Hematopoietic multipotent progenitor cell (in vitro differentiated cells): ENCODE measurements around the gene ADORA2A. TPM values are rescaled to one million over a fixed set of nuclear protein-coding genes. Genes with fewer than 3 reads are reported as not detected.

Experiments
- DNase-seq, 3 donors: peaks; one replicate each; pipeline ENCODE4 v3.0.0-alpha.2; 2011 to 2015; ENCODE audit warnings: low read depth in 2 of 3, low spot score in 2 of 3
- total RNA-seq: library from RNA; depleted of rRNA; stranded (reverse); fragments of >200 nt; gene quantifications from one replicate; pipeline ENCODE4 v1.2.3, GENCODE V29; 2012

Gene ADORA2A
- total RNA-seq, 1 donor: 12.4 TPM

DNA sequence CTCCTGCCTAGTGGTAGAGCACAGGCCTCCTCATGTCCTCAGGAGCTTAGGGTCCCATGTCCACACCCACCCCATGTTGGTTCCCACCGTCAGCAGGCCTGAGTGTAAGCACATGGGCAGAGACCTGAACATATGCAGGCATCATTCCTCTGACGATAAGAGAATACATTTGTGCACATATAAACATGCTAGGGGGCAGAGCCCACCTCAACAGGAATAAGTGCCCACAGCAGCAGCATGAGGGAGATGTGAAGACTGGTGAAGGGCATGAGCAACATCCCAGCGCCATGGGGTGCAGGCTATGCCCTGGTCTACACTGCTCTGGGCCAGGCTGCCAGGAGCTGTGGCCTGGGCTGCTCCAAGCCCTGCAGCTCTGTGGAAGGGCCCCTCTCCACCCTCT lies 16.9 kb downstream of the ADORA2A start:
- DNase-seq: no peak

DNA sequence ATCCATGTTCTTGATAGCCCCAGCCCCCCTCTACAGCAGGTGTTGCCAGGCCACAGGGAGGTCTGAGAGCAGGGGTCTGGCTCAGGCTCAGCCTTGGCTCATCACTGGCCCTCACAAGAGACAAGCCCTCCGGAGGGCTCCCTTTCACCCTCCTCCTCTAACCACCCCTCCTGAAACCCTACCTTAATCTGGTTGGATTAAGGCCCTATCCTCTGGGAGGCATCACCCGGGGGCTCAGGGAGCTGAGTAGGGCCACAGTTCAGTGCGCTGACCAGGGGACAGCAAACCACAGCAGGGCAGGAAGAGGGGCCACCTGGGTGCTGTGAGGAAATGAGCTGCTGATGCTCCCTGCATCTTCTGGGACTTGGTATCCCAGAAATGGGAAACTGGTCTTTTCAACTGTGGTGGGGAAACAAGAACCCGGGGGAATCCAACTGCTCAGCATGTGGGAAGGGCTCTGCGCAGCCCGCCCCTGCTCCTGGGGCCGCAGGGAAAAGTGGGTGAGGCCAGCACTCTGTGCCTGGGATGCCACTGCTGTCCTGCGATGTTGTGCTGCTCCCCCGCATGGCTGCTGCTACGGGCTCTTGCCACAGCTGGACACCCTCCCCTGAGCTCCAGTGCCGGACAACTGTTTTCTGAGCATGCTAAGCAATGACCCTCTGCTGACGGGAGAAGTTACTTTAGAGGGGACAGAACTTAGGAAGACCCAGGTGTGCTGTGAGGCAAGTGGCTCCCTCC lies 17.5 kb downstream of the ADORA2A start:
- DNase-seq: no peak

DNA sequence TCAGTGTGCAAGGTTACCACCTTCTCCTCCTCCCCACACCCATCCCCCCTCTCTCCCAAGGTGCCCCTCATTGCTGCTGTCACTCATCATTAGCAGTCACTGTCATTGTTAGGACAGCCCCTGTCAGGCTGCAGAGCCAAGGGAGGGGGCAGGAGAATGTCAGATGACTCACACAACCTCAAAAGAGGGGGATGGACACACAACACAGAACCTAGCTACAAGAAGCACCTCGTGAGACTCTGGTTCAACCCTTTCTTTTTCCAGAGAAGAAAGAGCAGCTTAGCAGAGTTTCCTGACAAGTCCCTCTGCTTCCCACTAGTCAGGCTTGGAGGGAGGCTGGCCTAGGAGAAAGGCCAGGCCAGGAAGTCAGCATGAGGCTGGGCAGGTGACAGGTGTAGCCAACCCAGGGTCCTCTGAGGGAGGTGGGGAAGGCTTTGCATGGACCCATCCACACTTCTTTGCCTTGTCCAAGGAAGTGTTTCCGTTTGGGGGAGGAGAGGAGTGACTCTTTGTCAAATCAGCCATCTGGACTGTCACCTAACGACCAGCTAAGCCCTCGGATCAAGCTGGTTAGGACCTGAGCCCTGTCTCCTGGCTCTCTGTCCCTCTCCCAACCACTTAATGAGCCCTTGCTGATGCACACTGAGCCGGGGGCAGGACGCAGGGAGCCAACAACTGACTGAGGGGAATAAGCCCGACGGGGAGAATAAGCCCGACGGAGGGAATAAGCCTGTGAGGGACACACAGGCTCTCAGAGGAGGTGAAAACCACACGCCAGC lies 18.3 kb downstream of the ADORA2A start:
- no peak for DNase-seq

DNA sequence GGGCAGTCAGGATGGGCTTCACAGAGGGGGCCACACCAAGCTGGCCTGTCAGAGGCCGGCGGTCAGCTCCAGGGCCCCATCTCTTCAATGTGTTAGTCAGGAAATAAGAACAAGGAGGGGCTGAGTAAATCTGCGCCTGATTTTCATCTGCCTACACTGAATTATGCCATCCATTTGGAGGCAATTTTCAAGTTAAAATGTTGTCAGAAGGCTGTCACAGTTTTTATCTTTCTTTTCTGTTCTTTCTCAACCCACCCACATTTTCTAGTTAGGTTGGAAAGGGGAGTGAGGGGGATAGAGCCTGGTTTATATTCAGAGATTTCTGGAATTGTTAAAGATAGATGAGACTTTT lies 18.8 kb downstream of the ADORA2A start:
- no peak for DNase-seq

DNA sequence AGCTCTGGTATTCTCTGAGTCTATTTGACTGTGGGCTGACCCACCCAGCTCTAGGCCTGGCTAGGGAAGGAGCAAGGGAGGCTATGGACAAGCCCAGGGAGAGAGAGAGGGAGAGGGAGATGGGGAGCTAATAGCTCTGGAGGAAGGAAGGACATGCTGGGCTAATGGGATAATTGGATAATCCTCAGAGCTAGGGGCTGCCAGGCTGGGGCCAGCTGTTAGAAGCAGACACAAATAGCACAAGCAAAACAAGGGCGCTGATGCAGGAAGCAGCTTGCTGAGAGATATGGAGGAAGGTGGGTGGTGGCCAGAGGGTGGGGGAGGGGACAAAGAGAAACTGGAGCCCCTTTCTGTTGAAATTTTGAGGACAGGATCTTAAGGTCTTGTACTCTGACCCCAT lies 23.2 kb downstream of the ADORA2A start:
- DNase-seq: peak in 2 of 3 donors; percentile 52 to 87

DNA sequence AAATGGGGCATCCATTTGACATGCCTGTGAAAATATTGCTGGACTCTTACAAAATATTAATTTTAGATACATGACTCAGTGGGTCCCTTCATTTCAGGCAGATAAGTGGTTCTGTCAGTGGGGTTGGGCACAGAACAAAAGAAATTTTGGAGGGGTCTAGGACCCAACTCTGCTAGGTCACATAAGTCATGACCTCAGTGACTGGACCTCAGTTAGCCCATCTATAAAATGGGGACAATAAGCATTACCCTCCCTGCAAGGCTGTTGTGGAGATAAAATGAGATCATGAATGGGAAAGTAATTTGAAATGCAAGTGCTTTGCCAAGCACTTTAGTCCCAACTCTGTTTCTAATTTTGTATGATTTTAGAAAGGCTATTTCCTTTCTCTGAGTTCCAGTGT lies 23.8 kb downstream of the ADORA2A start:
- DNase-seq: no peak

DNA sequence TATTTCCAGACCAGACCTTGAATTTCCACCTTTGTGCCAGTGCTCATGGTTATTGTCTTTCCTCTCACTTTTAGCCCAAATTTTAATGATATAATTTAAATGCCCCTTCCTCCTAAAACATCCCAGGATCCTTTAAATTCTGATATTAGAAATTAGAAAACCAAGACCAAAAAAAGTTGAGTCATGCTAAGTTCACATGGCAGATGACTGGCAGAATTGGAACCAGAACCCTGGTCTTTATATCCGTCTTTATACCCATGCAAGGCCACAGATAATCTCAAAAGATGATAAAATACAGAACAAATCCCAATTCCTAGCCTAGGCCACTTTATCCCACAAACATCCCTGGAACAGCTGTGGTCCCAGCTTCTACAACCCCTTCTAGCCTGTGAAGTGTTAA lies 26.5 kb downstream of the ADORA2A start:
- DNase-seq: no peak

DNA sequence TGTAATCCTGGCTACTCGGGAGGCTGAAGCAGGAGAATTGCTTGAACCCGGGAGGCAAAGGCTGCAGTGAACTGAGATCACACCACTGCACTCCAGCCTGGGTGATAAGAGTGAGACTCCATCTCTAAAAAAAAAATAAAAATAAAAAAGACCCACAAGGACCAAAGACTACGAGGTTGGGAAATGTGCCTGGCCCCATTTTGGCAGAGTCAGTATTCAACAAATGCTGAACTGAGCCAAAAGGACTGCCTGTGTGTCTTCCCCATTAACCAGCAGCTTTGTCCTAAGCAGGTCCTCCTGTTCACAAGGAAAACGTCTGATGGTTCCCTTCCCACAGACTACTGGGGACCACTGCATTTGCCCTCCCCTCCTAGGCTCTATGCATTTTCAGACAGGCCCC lies 27.6 kb downstream of the ADORA2A start:
- DNase-seq: no peak

DNA sequence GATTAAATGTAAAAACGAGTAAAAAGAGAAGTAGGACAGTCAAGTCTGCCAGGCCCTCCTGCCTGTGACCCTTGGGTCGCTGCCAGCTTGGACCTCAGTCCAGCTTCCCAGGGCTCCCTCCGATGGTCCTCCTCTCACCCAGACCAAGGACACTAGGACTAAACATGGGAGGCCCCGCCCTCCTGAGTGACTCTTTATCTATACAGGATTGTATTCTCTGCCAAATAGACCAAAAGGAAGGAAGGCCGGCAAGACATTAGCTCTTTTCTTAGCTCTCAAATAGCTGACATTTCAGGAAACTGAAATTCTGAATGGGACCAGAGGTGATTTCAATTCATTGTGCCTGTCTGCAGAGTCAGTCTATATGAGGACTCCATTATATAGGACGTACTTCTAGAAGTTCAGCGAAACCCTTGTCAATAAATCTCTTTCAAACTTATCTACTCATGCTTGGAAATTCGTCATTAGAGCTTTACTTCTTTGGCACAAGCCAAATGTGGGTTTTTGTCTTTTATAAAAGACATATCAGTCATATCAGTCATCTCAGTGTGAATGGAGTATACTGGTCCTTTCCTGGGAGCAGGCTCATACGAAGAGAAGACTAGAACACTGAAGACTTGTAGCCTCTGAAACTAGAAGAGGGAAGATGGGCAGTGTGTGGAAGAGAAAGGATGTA lies 28.5 kb downstream of the ADORA2A start:
- DNase-seq: no peak

DNA sequence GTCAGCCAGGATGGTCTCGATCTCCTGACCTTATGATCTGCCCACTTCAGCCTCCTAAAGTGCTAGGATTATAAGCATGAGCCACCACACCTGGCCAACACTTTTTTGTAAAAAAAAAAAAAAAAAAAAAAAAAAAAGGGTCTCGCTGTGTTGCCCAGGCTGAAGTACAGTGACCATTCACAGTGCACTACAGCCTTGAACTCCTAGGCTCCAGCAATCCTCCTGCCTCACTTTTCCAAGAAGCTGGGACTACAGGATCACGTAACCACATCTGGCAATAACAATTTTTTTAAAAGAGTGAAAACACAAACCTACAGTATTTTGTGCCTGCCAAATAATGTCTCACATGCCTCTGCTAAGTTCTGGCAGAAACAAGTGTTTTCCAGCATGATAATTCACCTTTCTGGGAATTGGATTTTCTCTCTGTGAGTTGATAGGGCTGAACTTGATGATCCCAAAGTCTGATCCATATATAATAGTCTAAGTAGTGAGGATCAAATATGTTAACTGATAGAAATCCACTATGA lies 30.6 kb downstream of the ADORA2A start:
- DNase-seq: no peak

DNA sequence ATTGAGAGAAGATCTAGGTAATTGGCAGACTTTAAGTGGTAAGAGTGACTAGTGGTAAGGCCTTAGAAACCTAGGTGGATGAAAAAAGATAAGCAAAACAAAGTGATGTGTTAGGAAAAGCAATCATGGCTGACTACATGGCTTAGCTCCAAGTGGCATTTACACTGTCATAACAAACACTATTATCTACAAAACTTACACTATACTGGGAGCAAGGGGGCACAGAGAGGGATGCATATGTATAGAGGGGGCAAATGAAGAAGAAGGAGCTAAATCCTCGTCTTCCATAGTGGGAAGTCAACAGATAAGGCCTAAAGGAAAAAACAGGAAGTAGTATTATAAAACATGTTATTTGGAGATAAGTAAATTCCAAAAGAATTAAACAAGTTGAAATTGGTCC lies 32.5 kb downstream of the ADORA2A start:
- no peak for DNase-seq

DNA sequence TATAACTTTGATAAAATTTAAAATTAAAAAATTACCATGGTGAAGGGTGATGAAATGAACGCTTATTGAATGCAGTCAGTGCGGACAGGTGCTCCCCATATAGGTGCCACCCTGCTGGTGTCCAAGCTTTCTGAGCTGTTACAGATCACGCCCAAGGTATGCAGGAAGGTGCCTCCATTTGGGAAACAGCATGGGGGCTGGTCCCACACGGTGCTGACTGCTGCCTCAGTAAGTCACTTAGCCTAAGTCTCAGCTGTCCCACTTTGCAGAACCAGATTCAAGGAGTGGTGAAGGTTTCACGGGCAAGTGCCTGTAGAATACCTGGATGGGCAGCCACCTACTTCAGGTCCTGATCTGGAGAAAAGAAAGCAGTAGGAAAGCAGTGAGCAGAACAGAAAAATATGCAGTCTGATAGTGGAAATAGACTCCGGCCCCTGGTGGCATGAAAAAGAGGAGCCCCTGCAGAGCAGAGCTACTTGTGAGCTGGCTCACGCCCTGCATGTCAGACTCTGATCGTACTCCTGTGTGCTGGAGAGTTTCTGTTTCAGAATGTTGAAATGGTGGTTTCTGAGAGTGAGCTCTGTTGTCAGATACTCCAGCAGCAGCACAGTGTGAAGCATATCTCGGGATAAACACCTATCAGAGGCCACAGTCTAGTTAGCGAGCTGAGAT lies 33.2 kb downstream of the ADORA2A start:
- no peak for DNase-seq

DNA sequence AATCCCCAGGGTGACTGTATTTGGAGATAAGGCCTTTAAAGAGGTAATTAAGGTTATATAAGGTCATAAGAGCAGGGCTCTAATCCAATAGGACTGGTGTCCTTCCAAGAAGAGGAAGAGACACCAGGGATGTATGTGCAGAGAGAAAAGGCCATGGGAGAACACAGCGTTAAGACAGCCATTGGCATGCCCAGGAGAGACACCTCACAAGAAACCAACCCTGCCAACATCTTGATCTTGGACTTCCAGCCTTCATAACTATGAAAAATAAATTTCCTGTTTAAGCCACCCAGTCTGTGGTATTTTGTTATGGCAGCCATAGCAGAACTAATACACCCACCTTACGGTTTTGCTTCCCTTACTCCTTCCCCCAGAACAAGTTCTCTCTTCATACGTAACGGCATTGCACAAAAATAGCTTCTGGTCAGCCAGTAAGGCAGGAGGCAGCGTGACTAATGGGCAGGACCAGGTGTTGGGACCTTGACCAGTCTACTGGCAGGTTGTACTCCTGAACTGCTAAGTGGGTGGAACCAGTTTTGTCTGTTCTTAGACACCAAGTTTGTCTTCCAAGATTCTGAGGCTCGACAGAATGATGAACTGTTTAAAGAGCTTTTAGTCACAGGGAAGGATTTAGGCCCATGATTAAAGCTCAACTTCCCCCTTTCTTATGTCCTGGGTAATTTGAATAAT lies 35.8 kb downstream of the ADORA2A start:
- DNase-seq: no peak

DNA sequence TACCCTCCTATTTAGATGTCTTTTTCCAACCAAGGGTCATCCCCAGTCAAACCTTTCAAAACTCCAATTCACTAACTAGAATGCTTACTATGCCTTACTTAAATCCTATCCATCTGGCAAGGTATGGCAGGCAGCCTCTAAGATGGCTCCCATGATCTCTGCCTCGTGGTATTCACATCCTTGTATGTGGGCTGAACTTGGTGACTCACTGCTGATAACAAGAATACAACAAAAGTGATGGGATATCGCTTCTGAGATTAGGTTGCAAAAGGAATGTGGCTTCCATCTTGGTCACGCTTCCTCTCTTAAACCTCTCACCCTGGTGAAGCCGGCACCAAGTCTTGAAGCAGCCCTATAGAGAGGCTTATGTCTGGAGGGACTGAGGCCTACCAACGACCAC lies 38.2 kb downstream of the ADORA2A start:
- no peak for DNase-seq

DNA sequence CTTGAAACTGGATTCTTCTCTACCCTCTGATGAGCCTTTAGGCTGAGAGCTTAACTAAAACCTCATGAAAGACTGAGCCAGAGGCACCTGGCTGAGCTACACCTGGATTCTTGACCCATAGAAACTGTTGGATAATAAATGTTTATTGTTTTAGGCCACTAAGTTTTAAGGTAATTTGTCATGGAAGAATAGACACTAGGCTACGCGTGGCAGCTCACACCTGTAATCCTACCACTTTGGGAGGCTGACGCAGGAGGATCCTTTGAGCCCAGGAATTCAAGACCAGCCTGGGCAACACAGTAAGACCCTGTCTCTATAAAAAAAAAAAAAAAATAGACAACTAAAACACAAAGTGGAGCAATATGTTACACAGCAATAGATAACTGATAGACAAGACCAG lies 38.6 kb downstream of the ADORA2A start:
- DNase-seq: no peak

DNA sequence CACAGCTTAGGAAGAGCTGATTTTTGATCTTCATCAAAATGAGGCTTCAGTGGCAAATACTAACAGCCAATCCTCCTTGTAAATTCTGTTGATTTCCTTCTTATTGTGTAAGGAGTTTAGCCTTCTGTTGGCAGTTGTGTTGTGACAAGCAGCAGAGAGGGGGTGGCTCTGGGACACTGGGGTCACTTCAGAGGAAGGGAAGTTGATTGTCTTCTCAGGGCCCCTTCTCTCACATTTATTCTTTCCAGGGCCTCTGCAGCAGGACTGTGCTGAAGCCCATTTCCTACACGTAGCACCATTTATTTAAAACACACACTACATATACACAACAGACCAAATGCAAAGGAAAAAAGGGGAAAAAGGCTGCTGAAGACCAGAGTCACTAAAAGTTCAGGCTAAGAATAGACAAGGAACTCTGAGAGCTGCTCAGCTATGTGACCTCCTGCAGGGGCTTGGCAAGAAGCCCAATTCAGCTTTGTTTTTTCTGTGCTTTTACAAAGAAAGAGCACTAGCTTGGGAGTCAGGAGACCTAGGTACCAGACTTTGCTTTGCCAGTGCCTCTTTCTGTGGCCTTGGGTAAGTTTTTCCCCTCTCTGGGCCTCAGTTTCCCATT lies 39.4 kb downstream of the ADORA2A start:
- peak in 1 of 3 donors; percentile 26 for DNase-seq

DNA sequence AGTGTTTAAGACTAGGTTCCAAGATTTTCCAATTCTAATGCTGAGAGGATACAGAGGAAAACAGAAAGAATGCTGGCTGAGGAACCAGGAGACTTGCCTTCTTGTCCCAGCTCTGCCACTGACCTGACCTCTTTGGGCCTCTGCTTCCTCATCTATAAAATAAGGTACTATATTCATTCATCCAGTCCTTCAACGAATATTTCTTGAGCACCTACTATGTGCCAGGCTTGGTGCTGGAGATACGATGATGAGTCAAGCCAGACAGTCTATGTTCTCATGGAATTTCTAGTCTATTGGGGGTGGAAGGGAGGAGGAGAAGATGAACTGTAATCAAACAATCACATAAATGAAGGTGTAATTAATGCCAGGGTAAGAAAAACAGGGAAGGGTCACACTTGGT lies 39.9 kb downstream of the ADORA2A start:
- DNase-seq: no peak

DNA sequence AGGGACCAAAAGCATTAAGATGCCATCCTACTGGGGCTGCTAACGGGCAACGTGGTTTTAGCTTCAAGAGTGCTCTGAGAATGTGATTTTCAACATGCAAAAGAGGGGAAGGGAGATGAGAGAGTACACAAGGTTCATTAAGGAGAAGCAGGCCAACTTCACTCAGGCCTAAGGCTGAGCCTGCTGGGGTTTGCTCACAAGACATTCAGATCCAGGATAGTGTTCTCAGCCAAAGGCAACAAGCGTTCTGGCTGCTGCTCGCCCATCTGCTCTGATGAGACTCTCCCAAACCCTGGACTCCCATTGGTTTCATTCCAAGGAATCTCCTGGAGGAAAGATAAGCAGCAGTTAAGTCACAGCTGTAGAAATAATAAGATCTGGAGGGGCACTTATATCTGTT lies 44.2 kb downstream of the ADORA2A start:
- no peak for DNase-seq

DNA sequence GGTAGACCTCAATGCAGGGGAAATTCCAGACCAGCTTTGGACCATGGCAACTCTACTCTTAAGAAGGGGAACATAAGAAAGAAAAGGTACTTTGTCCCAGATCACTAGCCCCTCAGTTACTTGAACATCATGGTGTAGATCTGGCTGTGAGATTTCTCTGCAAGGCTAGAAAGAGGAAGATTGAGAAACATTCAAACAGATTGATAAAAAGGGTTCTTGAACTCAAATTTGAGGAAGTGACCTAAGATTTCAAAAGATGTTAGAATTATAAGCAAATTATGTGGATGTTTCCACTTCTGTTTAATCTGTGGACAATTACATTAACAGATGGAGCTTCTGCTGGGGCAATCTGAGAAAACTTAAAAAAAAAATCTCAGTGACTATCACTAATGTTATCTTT lies 45.9 kb downstream of the ADORA2A start:
- peak in 1 of 3 donors; percentile 51 for DNase-seq

DNA sequence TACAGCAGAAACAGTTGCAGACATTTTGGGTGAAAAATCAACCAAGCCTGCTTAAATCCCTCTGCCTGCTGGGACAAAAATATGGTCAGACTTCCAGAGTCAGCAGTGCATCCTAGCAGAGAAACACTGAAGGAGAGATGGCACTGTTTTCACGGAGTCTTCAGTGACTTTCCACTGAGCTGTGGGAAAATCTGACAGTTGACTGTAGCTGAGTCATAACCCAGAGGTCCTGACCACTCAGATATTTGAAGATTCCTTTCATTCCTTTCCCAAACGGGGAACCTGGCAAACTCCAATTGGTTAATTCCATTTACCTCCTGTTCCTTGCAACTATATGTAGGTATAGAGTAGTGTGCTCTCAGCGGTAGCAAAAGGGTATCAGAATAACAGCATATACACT lies 46.8 kb downstream of the ADORA2A start:
- no peak for DNase-seq
